Thyroid gland (tissue), 4 donors: Measurements from ENCODE around the gene E2F3.

Experiments used
- POLR2A ChIP-seq, 2 donors: fragments of 450-650 bp; IDR thresholded peaks; one replicate each; pipeline ENCODE4 v1.6.1; 2017; ENCODE audit warnings: antibody characterized with exemption in 2 of 2, mild to moderate bottlenecking in 2 of 2, moderate library complexity in 1 of 2
- TF ChIP-seq, protein P1 (sequence below), 6 experiments: fragments of 200-600 bp in 3 of 6; fragments of 450-650 bp in 3 of 6; sonication (generic) in 3 of 6; IDR thresholded peaks; one replicate each; pipeline ENCODE4 v1.5.1; 2016 to 2019; ENCODE audit warnings: antibody characterized with exemption in 6 of 6, mild to moderate bottlenecking in 2 of 6, inconsistent platforms in 1 of 6, moderate library complexity in 1 of 6

DNA sequence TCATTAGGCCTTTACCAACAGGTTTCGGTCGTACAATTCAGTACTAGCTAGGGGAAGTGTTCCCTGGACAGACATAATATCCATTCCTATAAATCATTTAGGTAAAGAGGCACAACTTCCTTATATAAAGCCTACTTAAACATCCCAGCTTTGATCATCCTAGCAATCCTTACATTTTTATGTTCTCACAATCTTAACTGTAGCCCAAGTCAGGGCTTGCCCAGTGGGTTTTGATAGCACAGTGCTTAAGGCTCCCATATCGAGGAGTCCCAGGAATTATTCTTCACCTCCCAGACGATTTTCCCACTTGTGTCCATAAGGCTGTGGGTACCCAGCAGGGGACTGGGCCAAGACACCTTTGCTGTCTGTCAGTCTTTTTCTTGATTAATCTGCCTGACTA, 63.2 kb downstream of the E2F3 start:
- TF ChIP-seq, protein P1, sequence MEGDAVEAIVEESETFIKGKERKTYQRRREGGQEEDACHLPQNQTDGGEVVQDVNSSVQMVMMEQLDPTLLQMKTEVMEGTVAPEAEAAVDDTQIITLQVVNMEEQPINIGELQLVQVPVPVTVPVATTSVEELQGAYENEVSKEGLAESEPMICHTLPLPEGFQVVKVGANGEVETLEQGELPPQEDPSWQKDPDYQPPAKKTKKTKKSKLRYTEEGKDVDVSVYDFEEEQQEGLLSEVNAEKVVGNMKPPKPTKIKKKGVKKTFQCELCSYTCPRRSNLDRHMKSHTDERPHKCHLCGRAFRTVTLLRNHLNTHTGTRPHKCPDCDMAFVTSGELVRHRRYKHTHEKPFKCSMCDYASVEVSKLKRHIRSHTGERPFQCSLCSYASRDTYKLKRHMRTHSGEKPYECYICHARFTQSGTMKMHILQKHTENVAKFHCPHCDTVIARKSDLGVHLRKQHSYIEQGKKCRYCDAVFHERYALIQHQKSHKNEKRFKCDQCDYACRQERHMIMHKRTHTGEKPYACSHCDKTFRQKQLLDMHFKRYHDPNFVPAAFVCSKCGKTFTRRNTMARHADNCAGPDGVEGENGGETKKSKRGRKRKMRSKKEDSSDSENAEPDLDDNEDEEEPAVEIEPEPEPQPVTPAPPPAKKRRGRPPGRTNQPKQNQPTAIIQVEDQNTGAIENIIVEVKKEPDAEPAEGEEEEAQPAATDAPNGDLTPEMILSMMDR (IDR thresholded peaks at IDR 0.05): no peak
- TF ChIP-seq POLR2A (IDR thresholded peaks at IDR 0.05): no peak
